HepG2 (cell line): ENCODE data around the gene RCOR1. TPM values are rescaled to one million over a fixed set of nuclear protein-coding genes. Genes with fewer than 3 reads are reported as not detected.

ENCODE experiments used
- CREB3 ChIP-seq: sonication (generic); formaldehyde crosslinking; IDR thresholded peaks from 2 replicates; pipeline ENCODE4 v1.5.0; 2020; ENCODE audit warnings: missing genetic modification reagents
- NFRKB ChIP-seq: fragments of 450-650 bp; IDR thresholded peaks from 2 replicates; pipeline ENCODE4 v1.6.1; 2017
- POLR2G ChIP-seq: fragments of 200-400 bp; formaldehyde crosslinking; IDR thresholded peaks from 2 replicates; pipeline ENCODE4 v1.6.1; 2018; ENCODE audit warnings: mild to moderate bottlenecking, low read depth, low read length, moderate library complexity
- ZBTB37 ChIP-seq: sonication (generic); formaldehyde crosslinking; IDR thresholded peaks from 2 replicates; pipeline ENCODE4 v1.4.0; 2020; ENCODE audit warnings: mild to moderate bottlenecking, missing genetic modification reagents
- ZC3H13 ChIP-seq: sonication (generic); formaldehyde crosslinking; IDR thresholded peaks from 2 replicates; pipeline ENCODE4 v1.8.1; 2023; ENCODE audit warnings: mild to moderate bottlenecking, missing genetic modification reagents, moderate library complexity
- ZNF326 ChIP-seq: sonication (generic); formaldehyde crosslinking; IDR thresholded peaks from 2 replicates; pipeline ENCODE4 v1.4.0; 2020; ENCODE audit warnings: missing genetic modification reagents, borderline replicate concordance
- ZNF343 ChIP-seq: sonication (generic); formaldehyde crosslinking; IDR thresholded peaks from 2 replicates; pipeline ENCODE4 v1.4.0; 2020; ENCODE audit warnings: mild to moderate bottlenecking, missing genetic modification reagents
- ZZZ3 ChIP-seq: sonication (generic); formaldehyde crosslinking; IDR thresholded peaks from 2 replicates; pipeline ENCODE4 v1.4.0; 2020; ENCODE audit warnings: missing genetic modification reagents, mild to moderate bottlenecking, borderline replicate concordance
- polyA plus RNA-seq, 8 experiments: library from polyadenylated mRNA; depleted of rRNA in 3 of 8; stranded (reverse) in 7 of 8; unstranded in 1 of 8; fragments of >200 nt; fragmentation: Illumina TruSeq in 4 of 8; extraction: Trizol in 4 of 8; gene quantifications; 2 replicates each; pipeline versions ENCODE4 v1.2.1 to v1.2.3, GENCODE V29; 2011 to 2016; ENCODE audit warnings: low read depth in 4 of 8, missing spikeins in 1 of 8, mixed read lengths in 1 of 8; ENCODE audit not compliant: insufficient read depth in 1 of 8
- total RNA-seq, 5 experiments: library from RNA; depleted of rRNA; stranded (reverse); fragments of >200 nt; fragmentation: Illumina TruSeq; extraction: Trizol; gene quantifications; 2 replicates each; pipeline ENCODE4 v1.2.3, GENCODE V29; 2016; ENCODE audit warnings: low read depth in 1 of 5
- TF ChIP-seq, protein P1 (sequence below): sonication (generic); formaldehyde crosslinking; IDR thresholded peaks from 2 replicates; pipeline ENCODE4 v1.4.0; 2020; ENCODE audit warnings: mild to moderate bottlenecking, missing genetic modification reagents
- TF ChIP-seq, protein P2 (sequence below): IDR thresholded peaks from 2 replicates; pipeline ENCODE4 v1.6.1; 2018; ENCODE audit warnings: missing genetic modification reagents
- TF ChIP-seq, protein P3 (sequence below): sonication (generic); formaldehyde crosslinking; IDR thresholded peaks from 2 replicates; pipeline ENCODE4 v1.5.1; 2020; ENCODE audit warnings: missing genetic modification reagents, mild to moderate bottlenecking, borderline replicate concordance

The RCOR1 gene
- total and polyA plus RNA-seq, 2 of the 13 experiments (the other 11 are each of a cell fraction or from before 2014, with no cell fraction given): 10.2 to 11.1 TPM

DNA sequence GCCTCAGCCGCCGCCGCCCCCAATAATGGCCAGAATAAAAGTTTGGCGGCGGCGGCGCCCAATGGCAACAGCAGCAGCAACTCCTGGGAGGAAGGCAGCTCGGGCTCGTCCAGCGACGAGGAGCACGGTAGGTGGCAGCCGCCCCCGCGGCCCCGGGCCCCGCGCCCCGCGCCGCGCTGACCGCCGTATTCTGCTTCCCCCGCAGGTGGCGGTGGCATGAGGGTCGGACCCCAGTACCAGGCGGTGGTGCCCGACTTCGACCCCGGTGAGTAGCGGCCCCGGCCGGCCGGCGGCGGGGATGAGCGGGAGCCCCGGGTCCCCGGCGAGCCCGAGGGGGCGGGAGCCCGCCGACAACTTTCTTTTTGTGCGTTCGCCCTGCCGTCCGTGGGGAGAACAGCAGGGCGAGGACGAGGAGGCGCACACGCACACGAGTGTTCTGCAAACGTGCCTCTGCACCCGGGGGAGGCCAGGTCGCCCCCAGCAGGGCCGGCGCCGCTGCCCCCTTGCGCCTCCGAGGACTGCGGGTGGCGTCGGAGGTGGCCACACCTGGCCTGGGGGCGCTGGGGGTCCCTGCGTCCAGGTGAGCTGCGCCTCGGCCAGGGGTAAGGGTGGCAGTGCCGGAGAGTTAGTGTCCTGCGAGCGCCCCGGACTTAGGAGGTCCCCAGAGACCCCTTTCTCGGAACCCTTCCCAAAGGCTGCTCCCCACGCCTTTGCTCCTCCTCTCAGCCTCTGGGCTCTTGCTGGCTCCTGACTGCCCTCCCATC lies 794 bp downstream of the RCOR1 start (continued):
- TF ChIP-seq, protein P1, sequence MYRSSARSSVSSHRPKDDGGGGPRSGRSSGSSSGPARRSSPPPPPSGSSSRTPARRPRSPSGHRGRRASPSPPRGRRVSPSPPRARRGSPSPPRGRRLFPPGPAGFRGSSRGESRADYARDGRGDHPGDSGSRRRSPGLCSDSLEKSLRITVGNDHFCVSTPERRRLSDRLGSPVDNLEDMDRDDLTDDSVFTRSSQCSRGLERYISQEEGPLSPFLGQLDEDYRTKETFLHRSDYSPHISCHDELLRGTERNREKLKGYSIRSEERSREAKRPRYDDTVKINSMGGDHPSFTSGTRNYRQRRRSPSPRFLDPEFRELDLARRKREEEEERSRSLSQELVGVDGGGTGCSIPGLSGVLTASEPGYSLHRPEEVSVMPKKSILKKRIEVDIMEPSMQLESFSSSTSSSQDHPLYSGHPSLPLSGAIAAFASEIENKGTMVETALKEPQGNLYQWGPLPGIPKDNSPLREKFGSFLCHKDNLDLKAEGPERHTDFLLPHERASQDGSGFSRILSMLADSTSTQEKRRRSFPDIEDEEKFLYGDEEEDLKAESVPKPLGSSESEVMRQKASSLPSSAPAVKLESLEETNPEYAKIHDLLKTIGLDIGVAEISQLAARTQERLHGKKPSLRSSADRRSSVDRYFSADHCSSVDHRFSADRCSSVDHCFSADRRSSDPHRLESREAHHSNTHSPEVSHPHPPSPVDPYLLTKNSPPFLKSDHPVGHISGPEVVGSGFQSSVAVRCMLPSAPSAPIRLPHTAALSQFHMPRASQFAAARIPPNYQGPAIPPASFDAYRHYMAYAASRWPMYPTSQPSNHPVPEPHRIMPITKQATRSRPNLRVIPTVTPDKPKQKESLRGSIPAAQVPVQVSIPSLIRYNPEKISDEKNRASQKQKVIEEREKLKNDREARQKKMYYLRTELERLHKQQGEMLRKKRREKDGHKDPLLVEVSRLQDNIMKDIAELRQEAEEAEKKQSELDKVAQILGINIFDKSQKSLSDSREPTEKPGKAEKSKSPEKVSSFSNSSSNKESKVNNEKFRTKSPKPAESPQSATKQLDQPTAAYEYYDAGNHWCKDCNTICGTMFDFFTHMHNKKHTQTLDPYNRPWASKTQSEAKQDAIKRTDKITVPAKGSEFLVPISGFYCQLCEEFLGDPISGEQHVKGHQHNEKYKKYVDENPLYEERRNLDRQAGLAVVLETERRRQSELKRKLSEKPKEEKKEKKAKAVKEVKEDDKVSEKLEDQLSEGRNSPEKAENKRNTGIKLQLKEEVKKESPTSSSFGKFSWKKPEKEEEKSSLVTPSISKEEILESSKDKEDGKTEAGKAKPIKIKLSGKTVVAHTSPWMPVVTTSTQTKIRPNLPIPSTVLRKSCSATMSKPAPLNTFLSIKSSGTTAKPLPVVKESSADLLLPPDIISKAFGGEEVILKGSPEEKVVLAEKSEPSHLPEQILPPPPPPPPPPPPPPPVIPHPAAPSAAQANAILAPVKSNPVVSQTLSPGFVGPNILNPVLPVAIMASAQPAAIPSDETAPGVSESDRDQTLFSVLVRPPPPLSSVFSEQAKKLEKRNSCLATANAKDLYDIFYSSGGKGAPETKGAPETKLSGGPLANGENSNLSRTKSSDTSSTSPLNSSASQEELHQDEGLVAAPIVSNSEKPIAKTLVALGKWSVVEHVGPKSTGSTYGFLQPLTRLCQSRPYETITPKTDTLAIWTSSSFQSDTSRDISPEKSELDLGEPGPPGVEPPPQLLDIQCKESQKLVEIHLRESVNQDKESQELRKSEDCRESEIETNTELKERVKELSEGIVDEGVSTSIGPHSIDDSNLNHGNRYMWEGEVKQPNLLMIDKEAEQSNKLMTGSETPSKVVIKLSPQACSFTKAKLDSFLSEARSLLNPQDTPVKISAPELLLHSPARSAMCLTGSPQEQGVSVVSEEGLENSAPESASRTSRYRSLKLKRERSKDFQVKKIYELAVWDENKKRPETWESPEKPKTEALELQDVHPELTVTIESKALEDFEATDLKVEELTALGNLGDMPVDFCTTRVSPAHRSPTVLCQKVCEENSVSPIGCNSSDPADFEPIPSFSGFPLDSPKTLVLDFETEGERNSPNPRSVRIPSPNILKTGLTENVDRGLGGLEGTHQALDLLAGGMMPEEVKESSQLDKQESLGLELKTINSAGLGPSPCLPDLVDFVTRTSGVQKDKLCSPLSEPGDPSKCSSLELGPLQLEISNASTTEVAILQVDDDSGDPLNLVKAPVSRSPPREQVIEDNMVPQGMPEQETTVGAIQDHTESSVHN (CRISPR knock-in tag): no peak
- TF ChIP-seq CREB3 (CRISPR knock-in tag) (no peak), POLR2G (no peak), ZZZ3 (CRISPR knock-in tag) (no peak), ZBTB37 (CRISPR knock-in tag) (no peak), ZC3H13 (CRISPR knock-in tag) (no peak), NFRKB (no peak), ZNF326 (CRISPR knock-in tag) (no peak), ZNF343 (no peak)
- TF ChIP-seq, protein P2, sequence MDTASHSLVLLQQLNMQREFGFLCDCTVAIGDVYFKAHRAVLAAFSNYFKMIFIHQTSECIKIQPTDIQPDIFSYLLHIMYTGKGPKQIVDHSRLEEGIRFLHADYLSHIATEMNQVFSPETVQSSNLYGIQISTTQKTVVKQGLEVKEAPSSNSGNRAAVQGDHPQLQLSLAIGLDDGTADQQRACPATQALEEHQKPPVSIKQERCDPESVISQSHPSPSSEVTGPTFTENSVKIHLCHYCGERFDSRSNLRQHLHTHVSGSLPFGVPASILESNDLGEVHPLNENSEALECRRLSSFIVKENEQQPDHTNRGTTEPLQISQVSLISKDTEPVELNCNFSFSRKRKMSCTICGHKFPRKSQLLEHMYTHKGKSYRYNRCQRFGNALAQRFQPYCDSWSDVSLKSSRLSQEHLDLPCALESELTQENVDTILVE (CRISPR knock-in tag): no peak
- TF ChIP-seq, protein P3, sequence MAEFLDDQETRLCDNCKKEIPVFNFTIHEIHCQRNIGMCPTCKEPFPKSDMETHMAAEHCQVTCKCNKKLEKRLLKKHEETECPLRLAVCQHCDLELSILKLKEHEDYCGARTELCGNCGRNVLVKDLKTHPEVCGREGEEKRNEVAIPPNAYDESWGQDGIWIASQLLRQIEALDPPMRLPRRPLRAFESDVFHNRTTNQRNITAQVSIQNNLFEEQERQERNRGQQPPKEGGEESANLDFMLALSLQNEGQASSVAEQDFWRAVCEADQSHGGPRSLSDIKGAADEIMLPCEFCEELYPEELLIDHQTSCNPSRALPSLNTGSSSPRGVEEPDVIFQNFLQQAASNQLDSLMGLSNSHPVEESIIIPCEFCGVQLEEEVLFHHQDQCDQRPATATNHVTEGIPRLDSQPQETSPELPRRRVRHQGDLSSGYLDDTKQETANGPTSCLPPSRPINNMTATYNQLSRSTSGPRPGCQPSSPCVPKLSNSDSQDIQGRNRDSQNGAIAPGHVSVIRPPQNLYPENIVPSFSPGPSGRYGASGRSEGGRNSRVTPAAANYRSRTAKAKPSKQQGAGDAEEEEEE (CRISPR knock-in tag): no peak
